HG02981 (cell line): ENCODE results near the gene POU2F1.

Experiments used
- ATAC-seq: cut with Tn5 transposase; IDR thresholded peaks from one replicate; pipeline ENCODE4 v1.9.1; 2021; ENCODE audit warnings: mild to moderate bottlenecking, moderate library complexity; ENCODE audit not compliant: unreplicated experiment

The POU2F1 gene

DNA sequence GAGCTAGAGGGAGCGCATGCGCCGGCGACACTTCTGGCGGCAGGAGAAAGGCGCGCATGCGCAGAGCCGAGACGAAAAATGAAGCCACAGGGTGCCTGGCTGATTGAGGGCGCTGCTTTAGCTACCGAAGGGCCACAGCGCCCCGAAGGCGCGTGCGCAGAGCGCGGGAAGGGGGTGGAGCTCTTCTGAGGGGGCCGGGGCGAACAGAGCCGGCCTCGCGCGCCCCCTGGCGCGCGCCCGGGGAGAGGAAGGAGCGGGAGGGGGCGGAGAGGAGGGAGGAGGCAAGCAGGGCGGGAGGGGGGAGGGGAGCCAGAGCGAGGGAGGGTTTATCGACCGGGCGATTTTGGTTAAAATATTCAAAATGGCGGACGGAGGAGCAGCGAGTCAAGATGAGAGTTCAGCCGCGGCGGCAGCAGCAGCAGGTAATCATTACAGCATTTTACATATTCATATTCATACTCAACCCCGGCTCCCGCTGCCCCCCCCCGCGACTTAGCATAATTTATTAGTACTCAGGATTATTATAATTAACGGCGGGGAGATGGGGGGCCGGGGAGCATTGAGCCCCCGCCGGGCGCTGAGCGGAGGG lies at the start of gene POU2F1:
TSS of gene POU2F1 (plus strand) at position 350 of the 589 bp plus-strand sequence. CDS start at position 362, 12 bp downstream.
- ATAC-seq = peak; percentile 57

DNA sequence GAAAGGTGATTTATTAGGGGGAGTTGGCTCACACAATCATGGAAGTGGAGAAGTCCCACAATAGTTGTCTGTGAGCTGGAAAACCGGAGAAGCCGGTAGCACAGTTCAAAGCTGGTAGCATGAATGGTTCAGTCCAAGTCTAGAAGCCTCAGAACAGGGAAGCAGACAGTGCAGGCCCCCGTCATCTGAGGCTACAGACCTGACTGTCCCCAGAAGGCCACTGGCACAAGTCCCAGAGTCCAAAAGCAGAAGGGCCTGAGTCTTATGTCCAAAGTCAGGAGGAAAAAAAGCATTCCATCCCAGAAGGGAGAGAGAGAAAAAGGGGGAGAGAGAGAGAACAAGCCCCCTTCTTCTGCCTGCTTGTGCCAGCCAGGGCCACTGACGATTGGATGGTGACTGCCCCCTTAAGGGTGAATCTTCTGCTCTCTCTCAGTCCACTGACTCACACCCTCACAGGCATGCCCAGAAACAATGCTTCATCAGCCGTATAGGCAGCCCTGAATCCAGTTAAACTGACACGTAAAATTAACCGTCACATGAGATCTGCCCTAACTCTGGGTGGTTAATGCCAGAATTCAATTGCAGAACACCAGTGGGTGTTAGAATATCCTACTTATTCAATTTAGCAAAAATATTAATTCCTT lies 49.3 kb upstream of the POU2F1 start:
- ATAC-seq = no peak

DNA sequence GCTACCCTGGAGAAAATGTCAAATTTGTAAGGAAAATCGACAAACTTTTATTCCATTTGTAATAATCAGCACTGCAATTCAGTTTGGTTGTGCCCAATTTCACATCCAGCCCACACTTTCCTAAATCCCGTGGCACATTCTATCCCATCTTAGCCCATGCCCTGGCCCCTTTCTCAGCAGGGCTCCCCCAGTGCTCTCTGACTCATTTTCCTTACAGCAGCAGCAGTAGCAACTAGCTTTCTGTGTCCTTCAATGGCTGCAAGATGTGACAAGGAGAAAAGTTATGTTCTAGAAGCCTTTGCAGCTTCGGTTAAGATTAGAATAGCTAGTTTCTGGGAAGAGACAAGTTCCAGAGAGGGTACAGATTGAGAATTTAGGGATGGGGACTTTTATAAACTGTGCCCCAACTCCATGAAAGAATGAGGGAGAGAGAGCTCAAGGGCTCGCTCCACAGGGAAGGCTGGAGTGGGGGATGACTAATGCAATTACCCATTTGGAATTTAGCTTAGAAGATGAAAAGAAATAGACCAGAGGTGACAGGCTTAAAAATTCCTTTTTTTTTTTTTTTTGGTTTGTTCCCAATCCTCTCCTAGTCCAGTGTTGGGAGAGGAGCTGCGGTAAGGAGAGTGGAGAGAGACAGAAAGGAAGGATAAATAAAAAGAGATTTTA lies 47.0 kb upstream of the POU2F1 start:
- ATAC-seq = no peak

DNA sequence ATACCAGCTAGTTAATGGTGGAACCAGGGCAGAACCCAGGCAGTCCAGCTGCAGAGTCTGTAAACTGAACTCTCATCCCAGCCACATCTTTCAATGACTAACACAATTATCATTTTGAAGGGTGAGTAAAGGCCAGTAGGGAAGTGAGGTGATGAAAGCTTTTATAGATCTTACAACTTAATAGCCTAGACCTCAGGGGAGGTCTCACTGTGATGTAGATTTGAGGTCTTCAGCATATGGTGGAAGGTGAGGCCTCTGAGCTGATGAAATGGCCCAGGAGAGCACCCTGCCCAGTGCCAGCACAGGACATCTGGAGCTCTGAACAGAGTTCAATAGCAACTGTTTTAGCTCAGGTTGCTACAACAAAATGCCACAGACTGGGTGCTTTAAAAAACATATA lies 44.8 kb upstream of the POU2F1 start:
- ATAC-seq = no peak

DNA sequence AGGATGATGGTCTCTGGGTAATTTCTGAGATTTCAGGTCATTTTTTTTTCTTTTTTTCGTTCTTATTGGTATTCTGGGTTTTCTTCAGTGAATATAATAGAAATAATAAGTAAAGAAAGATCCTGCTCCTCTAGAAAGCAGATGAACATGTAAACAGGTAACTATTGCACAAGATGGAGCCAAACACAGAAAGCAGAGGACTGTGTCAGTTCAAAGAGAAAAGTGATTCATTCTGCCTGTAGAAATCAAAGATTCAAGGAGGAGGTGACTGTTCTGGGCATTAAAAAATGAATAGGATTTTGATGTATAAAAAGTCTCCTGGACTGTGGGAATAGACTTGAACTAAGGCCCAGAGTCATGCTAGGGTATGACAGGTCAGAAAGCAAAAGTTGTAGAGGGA lies 41.9 kb upstream of the POU2F1 start:
- ATAC-seq = no peak

DNA sequence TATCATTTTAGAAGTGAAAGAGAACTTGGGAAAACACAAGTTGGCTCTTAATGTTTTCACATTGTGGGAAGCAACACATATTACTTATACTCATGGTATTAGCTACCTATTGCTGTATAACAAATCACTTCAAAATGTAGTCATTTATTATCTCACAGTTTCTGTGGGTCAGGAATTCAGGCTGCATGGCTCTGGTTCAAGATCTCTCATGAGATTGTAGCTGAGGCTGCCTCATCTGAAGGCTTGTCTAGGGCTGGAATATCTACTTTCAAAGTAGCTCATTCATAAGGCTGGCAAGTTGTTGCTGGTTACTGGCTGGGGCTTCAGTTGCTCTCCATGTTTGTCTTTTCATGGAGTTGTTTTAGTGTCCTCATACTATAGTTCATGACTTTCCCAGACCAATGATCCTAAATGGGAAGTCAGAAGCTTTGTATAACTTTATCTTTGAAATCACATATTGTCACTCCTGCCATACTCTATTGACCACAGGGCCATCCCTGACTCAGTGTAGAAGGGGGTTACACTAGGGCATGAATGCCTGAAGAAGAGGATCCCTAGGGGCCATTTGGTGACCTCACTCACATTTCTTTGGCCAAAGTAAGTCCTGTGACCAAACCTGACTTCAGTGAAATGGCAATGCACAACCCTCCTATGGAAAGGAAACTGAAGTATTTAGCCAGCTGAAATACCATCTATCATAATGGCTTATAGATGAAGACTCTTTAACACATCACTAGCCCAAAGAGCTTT lies 37.9 kb upstream of the POU2F1 start:
- no peak for ATAC-seq

DNA sequence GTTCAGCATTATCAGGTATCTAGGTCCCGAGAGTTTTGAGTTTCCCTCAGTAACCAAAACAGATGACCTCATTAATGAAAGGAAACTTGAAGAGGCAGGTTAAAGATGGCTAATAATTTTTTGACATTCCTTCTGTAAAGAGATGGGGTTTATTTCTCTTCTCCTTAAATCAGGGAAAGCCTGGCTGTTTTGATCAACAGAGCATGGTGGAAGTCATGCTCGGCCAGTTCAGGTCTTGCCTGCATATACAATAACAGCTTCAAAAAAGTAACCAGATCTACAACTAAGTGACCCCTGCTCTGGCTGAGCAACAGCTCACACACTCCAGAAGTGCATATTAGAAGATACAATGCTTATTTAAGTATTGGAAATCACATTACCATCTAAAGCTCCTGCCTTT lies 36.6 kb upstream of the POU2F1 start:
- no peak for ATAC-seq

DNA sequence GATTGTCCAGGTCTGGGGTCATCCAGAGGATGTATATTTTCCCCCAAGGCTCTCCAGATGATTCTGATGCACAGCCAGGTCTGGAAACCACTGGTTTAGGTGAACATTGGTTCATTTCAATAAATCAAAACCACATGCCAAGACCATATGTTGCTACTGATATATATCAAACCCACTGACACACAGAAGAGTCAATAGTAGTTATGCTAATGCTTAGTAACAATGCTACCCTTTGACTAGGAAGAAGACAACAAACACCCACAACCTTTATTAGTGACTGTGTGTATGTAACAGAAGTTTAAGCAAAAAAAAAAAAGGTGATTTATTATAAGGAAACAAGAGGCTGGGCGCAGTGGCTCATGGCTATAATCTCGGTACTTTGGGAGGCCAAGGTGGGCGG lies 35.6 kb upstream of the POU2F1 start:
- ATAC-seq = no peak

DNA sequence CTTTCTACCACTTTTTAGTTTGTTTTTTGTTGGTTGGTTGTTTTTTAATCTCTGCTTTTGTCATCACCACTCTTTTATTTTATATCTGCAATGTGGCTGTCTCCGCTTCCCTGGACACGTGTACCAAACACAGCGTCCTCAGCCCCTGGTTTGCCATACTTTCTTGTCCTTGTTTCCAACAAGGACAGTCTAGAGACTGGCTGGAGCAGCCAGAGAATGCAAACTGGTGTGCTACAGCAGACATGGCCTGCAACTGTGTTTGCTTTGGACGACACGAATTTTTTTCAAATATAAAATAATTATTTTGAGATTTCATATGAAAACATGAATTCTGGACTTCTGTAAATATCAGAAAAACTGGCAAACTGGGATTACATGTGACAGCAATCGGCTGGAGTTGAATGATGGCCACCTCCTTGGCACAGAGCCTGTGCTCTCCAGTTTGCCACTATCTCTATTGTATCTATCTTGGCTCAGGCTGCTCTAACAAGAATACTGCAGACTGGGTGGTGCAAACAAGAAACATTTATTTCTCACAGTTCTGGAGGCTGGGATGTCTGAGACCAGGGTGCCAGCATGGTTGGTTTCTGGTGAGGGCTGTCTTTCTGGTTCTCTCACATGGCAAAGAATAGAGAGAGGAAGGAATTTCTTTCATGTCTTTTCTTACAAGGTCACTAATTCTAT lies 34.6 kb upstream of the POU2F1 start:
- ATAC-seq = no peak

DNA sequence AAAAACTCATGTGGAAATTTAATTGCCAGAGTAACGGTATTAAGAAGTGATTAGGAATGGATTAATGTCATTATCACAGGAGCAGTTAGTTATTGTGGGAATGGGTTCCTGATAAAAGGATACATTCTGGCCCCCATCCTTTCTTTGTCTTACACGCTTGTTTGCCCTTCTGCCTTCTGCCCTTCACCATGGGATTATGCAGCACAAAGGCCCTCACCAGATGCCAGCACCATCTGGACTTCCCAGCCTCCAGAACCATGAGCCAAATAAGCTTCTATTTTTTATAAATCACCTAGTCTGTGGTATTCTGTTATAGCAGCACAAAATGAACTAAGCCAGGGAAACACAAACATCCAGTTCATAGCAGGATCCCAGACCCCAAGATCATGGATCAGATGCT lies 33.9 kb upstream of the POU2F1 start:
- no peak for ATAC-seq

DNA sequence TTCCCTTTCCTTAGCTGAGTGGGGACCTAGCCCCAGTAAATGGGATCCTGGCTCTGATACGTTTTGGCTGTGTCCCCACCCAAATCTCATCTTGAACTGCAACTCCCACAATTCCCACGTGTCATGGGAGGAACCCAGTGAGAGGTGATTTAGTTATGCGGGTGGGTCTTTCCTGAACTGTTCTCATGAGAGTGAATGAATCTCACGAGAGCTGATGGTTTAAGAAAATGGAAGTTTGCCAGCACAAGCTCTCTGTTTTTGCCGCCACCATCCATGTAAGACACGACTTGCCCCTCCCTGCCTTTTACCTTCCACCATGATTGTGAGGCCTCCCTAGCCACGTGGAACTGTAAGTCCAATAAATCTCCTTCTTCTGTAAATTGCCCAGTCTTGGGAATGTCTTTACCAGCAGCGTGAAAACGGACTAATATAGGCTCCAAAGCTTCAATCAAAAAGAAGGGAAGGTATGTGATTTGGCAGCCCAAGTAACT lies 29.9 kb upstream of the POU2F1 start:
- ATAC-seq = no peak

DNA sequence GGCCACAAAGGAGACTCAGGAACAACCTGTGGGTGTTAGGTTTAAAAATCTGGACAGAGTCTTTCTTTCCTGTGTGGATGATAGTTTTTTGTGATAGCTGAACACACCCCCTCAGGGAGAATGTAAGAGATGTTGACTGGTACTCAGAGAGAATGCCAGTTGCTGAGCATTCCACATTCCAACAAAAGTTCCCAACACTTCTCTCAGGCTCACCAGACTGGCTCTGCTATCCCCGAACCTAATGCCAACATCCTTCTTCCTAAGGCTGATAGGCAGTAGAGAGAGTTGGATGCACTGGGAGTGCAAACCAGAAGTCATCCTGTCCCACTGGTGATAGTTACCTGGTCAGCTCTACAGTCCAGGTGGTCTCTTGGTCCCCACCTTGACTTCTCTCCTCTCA lies 28.7 kb upstream of the POU2F1 start:
- ATAC-seq = no peak

DNA sequence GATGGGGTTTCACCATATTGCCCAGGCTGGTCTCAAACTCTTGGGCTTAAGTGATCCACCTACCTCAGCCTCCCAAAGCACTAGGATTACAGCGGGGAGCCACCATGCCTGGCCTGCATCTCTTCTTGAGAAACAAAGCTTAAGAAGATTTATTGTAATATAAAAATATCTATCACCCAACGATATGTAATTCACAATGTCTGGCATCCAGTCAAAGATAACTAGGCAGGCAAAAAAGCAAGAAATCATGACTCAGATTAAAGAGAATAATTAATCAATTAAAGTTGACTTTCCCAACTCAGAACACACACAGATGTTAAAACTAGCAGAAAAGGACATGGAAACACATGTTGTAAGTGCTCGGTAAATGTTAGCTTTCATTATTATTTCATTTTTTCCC lies 26.5 kb upstream of the POU2F1 start:
- no peak for ATAC-seq

DNA sequence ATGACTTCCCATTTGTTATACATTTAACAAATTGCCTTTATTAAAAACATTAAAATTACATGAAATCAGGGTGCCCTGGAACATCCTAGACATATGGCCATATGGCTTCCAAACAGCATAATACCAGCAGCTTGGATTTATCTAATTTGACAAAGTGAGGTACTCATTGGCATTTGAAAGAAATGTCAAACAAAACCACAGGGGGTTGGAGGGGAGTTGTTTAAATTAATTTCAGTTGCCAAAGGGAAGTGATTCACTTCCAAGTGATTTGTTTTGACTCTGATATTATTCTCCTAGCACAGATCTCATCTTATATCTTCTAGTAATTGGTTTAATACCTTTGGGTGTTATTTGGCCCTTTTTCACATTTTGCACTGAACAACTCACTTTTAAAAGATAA lies 24.5 kb upstream of the POU2F1 start:
- no peak for ATAC-seq

DNA sequence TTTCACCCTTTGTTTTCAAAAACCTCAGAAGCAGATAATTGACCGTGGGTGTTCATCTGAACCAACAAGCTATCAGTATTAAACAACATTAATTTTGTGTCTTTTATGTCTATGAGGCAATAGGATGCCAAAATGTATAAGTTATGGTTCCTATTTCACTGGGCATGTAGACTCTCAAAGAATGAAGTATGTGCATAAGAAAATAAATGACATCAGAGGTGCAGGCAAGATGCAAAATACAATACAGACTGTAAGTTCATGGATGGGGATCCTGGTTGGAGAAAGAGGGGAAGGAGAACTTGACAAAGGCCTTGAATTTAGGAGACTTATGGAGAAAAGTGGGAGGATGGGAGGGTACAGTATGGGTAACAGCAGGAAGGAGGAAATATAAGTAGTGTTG lies 23.4 kb upstream of the POU2F1 start:
- ATAC-seq = no peak

DNA sequence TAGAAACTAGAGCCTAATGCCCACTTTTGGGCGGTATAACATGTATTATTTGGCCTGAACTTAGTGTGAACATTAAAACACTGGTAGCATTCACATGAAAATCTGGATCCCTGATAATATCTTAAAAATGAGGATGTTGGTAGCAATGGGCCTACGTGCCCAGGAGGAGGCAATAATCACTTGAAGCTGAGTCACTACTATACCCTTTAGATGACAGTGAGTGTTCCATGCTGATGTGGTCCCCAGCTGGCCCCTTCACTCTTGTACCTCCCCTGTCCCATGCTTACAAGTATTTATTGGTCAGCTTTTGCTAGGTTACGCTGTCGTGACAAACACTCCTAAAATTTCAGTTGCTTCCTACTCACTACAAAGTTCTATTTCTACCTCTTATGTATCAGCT lies 23.0 kb upstream of the POU2F1 start:
- ATAC-seq = no peak

DNA sequence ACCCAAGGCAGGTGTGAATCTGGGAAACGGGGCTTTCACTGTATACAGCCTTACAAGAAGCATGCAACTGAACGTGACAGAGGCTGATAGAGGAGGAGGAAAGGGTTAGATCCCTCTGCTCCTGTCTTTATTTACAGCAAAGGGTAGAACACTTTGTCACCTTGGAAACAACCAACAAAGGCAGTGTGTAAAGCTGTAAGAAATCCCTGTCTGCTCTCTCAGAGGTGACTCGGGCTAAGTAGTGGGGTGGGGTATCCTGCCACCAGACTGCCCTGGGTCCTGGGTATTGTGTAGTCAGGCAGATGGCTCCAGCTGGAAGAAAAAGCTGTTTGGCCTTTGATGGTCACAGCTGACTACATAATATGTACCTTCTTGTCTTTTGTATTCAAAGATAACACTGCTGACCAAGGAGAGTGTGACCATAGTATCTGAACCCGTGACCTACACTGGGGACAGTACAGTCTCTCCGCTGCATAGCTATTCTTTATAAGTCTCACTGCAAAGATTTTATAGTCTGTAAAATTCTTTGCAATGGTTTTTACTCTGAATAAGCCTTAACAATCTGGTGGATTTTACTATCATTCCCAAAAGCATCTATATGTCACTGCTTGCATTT lies 22.1 kb upstream of the POU2F1 start:
- ATAC-seq = no peak

DNA sequence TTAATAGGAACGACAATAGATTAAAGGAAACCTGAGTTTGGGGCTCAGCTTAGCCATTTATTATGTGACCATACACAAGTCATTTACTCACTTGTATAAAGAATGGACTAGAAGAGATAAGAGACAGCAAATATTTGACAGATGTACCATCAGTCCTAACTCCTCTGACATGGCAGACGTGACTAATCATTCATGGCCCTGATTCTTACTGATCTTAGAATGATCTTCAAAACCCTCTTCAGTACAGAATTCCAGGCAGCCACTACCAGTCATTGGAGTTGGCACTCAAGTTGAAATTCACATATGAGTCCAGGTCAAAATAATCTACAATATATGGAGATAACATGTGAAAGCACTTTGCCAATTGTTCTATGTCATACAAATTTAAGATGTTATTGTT lies 21.0 kb upstream of the POU2F1 start:
- no peak for ATAC-seq

DNA sequence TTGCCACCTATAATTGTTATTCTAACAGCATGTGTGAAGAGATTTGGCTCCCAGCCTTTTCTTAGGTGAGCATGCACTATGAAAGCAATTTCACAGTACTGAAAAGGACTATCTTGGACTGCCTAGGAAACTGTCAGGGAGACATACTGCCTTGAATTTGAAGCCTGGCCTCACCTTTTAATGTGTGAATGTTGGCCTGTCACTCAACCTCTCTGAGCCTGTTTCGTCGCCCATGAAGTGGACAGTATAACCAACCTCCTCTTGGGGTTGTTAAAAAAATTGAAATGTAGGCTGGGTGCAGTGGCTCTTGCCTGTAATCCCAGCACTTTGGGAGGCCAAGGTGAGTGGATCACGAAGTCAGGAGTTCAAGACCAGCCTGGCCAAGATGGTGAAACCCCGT lies 20.4 kb upstream of the POU2F1 start:
- ATAC-seq = no peak

DNA sequence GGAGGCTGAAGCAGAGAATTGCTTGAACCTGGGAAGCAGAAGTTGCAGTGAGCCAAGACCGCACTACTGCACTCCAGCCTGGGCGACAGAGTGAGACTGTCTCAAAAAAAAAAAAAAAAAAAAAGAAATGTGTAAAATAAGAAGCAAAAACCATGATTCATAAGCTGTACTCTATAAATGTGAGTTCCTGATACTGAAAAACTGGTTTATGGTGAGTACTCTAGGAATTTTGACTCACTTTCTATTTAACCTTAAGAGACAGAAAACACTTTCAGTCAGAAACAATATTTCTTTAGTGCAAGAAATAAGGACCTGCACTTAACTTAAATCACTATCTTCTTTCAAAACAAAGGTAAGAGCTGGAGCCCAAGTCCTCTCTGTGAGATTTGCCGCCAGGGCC lies 19.9 kb upstream of the POU2F1 start:
- ATAC-seq = no peak

DNA sequence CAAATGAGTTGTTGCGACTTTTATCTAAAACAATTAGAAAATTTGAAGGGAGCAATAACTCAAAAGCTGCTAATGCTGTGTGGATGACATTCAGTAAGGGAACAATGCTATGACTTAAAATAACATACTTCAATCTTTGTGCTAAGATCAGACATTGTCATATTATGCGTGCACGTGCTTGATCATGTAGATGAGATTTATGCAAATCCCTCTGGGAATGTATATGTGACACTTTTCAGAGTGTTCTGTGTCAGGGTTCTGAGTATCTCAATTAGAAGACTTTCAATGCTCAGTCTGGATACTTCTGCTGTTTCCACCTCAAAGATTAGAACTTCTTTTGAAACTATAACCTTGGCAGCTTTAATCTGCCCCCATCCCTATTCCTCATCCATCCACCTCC lies 18.6 kb upstream of the POU2F1 start:
- ATAC-seq = no peak
